Omental fat pad (tissue), 4 donors: Measurements from ENCODE around the gene RGS17. TPM values are rescaled to one million over a fixed set of nuclear protein-coding genes. Genes with fewer than 3 reads are reported as not detected.
A peak's percentile ranks its signal among the peaks of the same experiment; 100 is the strongest.
"Not testable (repeated sequence)": the region's sequence is repeated elsewhere in the genome, so short reads cannot be mapped to it uniquely, and the experiment has no call there.

Experiments
- ATAC-seq: fragments of 150-250 bp; one replicate; pipeline ENCODE4 v1.9.1; 2016; ENCODE audit warnings: mild to moderate bottlenecking, moderate library complexity; ENCODE audit not compliant: low FRiP score
- DNase-seq: peaks from one replicate; pipeline ENCODE4 v3.0.0-alpha.2; 2019; ENCODE audit warnings: low spot score
- total RNA-seq, 4 donors: library from RNA; depleted of rRNA; stranded (reverse); fragments of >200 nt; gene quantifications; one replicate each; pipeline ENCODE4 v1.1.0, GENCODE V29; 2016
- TF ChIP-seq, protein P1 (sequence below), 3 donors: fragments of 450-650 bp; IDR thresholded peaks; one replicate each; pipeline ENCODE4 v1.5.1; 2016 to 2017; ENCODE audit warnings: antibody characterized with exemption in 3 of 3, mild to moderate bottlenecking in 3 of 3, moderate library complexity in 2 of 3

RGS17 gene
- total RNA-seq, 4 donors from 2014 or later, result 0.47 to 7.4 (median 3.0) TPM

DNA sequence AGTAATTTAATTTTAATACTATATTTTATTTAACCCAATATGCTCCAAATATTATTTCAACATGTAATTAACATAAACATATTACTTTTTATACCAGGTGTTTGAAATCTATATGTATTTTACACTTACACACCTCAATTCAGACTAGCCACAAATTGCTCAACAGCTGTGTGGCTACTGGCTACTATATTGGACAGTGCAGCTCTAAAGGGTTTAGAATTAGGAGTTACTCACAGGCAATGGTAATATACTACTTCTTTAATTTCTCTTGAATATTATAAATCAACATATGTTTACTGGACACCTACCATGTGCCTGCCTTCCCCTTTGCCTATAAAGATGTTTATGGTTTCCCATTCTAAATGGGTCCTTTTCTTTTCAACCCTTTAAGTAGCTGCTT, 130.8 kb downstream of the RGS17 start:
- TF ChIP-seq, protein P1, sequence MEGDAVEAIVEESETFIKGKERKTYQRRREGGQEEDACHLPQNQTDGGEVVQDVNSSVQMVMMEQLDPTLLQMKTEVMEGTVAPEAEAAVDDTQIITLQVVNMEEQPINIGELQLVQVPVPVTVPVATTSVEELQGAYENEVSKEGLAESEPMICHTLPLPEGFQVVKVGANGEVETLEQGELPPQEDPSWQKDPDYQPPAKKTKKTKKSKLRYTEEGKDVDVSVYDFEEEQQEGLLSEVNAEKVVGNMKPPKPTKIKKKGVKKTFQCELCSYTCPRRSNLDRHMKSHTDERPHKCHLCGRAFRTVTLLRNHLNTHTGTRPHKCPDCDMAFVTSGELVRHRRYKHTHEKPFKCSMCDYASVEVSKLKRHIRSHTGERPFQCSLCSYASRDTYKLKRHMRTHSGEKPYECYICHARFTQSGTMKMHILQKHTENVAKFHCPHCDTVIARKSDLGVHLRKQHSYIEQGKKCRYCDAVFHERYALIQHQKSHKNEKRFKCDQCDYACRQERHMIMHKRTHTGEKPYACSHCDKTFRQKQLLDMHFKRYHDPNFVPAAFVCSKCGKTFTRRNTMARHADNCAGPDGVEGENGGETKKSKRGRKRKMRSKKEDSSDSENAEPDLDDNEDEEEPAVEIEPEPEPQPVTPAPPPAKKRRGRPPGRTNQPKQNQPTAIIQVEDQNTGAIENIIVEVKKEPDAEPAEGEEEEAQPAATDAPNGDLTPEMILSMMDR (IDR thresholded peaks at IDR 0.05), result no peak
- no peak for ATAC-seq
- no peak for DNase-seq

DNA sequence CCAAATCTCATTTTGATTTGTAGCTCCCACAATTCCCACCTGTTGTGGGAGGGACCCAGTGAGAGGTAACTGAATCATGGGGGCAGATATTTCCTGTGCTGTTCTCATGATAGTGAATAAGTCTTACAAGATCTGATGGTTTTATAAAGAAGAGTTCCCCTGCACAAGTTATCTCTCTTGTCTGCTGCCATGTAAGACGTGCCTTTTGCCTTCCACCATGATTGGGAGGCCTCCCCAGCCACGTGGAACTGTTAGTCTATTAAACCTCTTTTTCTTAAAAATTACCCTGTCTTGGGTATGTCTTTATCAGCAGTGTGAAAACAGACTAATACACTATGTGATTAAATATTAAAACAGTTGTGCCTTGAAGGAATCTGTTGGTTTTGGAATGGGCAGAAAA, 131.5 kb downstream of the RGS17 start:
- DNase-seq, ATAC-seq: not testable (repeated sequence)

DNA sequence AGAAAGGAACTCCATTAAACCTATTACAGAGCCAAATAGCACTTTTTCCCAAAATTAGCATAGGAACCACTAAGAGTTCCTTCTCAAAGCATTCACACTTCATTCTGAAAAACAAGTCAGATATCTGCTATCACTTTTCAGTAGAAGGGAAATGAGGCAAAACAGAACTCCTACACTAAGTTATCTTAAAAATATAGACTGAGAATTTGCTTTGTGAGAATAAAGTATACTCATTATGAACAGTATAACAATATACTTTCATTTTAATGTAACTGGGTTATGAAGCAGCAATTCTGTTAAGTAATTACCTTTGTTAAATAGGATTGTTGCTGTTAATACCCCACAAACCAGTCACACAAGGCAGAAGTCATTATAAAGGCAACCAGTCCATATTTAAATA, 137.2 kb downstream of the RGS17 start:
- DNase-seq (no peak), ATAC-seq (no peak)
- TF ChIP-seq, protein P1 (IDR thresholded peaks at IDR 0.05), result no peak

DNA sequence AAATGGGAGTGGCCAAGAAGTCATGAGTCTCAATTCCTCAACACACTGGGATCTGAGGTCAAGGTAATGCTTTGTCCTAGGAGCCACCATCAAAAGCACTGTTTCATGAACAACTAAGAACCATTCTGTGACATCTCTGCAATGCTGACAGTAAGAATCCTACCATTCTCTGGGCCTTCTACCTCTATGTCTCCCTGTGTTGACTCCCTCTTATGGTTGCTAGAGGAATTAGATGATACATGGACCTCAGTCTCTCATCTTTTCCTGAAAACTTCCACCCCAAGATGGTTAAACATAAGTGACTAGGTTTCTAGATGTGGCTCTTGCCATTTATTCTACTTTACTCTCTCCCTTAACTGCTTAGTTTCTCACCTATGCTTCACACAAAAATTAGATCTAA, 137.7 kb downstream of the RGS17 start:
- DNase-seq (no peak), ATAC-seq (no peak)
- TF ChIP-seq, protein P1 (IDR thresholded peaks at IDR 0.05), result no peak

DNA sequence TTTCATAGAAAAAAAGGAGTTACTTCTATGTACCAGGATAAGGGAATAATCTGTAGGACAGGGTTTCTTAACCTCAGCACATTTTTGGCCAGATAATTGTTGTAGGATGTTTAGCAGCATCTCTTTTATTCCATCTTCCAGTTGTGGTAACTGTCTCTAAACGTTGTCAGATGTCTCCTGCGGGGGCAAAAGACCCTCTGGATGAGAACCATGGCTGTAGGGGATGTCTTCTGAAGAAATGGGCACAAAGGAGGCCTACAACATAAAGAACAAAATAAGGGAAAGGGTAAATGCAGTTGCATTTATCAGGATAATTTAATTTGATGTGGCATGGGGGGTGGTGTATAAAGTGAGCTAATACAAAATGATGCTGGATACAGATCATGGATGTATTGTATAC, 144.1 kb downstream of the RGS17 start:
- no peak for DNase-seq
- TF ChIP-seq, protein P1 (IDR thresholded peaks at IDR 0.05), result no peak
- no peak for ATAC-seq

DNA sequence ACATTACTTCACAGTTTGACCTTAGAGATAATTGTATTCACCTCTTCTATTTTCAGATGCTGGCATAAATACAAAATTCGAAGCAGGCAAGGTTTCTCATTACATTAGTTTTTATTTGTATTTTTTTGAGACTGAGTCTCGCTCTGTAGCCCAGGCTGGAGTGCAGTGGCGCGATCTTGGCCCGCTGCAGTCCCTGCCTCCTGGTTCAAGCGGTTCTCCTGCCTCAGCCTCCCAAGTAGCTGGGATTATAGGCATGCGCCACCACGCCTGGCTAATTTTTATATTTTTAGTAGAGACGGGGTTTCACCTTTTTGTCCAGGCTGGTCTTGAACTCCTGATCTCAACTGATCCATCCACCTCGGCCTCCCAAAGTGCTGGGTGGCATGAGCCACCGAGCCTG, 145.8 kb downstream of the RGS17 start:
- ATAC-seq, DNase-seq: not testable (repeated sequence)

DNA sequence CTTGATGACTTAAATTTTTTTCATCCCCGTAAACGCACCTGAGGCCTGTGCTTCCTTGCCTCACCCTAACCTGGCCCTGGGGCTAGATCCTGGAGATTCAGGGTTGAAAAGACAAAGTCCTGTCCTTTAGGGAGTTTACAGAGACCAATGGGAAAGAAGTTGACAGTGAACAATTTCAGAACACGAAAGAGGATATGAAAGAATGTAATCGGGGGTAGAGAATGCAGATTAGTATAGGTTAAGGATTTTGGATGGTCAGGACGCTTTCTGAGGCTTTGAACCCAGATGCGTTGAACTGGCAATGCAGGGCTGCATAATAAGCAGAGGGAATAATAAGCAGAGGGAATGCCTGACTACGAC, 146.6 kb downstream of the RGS17 start:
- DNase-seq (no peak), ATAC-seq (peak; percentile 1)
- TF ChIP-seq, protein P1 (IDR thresholded peaks at IDR 0.05), result no peak

DNA sequence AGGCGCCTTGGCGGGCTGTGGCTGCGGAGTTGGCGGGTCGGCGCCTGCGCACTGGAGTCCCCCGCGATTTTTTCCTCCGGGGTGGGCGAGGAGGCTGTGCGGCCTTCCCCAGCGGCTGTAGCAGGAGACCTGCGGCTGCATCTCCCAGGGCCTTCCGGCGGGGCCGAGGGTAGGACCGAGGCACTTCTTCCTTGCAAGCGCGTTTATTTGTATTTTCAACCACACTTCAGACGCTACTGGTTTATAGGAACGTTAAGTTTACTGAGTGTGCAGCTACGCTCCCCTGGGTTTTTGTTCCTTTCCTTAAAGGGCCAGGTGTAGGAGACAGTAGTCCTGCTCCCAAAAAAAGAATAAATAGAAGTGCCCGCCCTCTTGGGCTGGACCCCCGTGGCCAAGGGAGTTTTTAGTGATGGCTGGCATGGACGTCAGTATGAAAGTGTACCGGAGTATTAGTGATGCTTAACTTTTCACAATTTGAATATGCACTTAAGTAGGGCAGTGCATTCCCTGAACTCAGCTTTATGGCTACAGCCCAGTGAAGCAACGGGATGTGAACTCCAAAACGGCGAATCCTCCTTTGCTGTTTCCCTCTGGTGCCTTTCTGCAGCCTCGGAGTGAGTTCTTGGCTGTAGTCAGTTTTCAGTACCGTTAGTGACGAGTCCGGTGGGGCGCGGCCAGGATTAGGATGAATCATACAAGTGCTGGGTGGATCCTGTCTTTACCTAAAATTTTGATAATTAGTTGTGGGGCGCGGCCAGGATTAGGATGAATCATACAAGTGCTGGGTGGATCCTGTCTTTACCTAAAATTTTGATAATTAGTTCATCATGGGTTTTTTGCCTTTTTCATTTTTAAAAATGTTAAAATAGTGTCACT, 147.2 kb downstream of the RGS17 start:
- DNase-seq (peak; percentile 93), ATAC-seq (peak; percentile 82)
- TF ChIP-seq, protein P1 (IDR thresholded peaks at IDR 0.05), result no peak
